H9 (cell line): ENCODE data around the gene PFKP. TPM values are rescaled to one million over a fixed set of nuclear protein-coding genes. Genes with fewer than 3 reads are reported as not detected.

Source experiments
- DNase-seq: peaks from one replicate; pipeline ENCODE4 v3.0.0-alpha.2; 2017
- H2AFZ ChIP-seq: one replicate; pipeline ENCODE4 v1.6.1; 2013; ENCODE audit warnings: mild to moderate bottlenecking, low read length, control low read depth, moderate library complexity
- H2AK5ac ChIP-seq: 2 replicates; pipeline ENCODE4 v1.6.1; 2013; ENCODE audit warnings: low read length, control low read depth, mixed read lengths; ENCODE audit not compliant: insufficient read length
- H2BK120ac ChIP-seq: one replicate; pipeline ENCODE4 v1.6.1; 2013; ENCODE audit warnings: low read depth, mild to moderate bottlenecking, low read length, control low read depth, inconsistent platforms; ENCODE audit not compliant: poor library complexity, severe bottlenecking
- H2BK12ac ChIP-seq: 2 replicates; pipeline ENCODE4 v1.6.1; 2013; ENCODE audit warnings: low read length, control low read depth, mixed read lengths, low read depth; ENCODE audit not compliant: insufficient read length
- H2BK15ac ChIP-seq: 2 replicates; pipeline ENCODE4 v1.6.1; 2013; ENCODE audit warnings: low read depth, low read length, control low read depth
- H2BK20ac ChIP-seq: one replicate; pipeline ENCODE4 v1.6.1; 2013; ENCODE audit warnings: low read depth, mild to moderate bottlenecking, low read length, control low read depth, inconsistent platforms; ENCODE audit not compliant: poor library complexity, severe bottlenecking
- H2BK5ac ChIP-seq: 2 replicates; pipeline ENCODE4 v1.6.1; 2013; ENCODE audit warnings: low read length, control low read depth, mixed read lengths; ENCODE audit not compliant: insufficient read length
- H3K14ac ChIP-seq: 2 replicates; pipeline ENCODE4 v1.6.1; 2013; ENCODE audit warnings: low read length, control low read depth; ENCODE audit not compliant: insufficient read depth
- H3K18ac ChIP-seq: 2 replicates; pipeline ENCODE4 v1.6.1; 2013; ENCODE audit warnings: low read depth, mild to moderate bottlenecking, mixed read lengths, low read length, control low read depth; ENCODE audit not compliant: insufficient read length
- H3K23ac ChIP-seq: 2 replicates; pipeline ENCODE4 v1.6.1; 2013; ENCODE audit warnings: low read length, control low read depth, mixed read lengths, low read depth; ENCODE audit not compliant: insufficient read length
- H3K23me2 ChIP-seq: 2 replicates; pipeline ENCODE4 v1.6.1; 2013; ENCODE audit warnings: low read depth, mild to moderate bottlenecking, mixed read lengths, low read length, control low read depth; ENCODE audit not compliant: insufficient read length, poor library complexity, severe bottlenecking
- H3K27ac ChIP-seq: 2 replicates; pipeline ENCODE4 v1.5.1; 2013; ENCODE audit warnings: low read length, control low read depth, mixed read lengths, low read depth; ENCODE audit not compliant: insufficient read length
- H3K27me3 ChIP-seq: 2 replicates; pipeline ENCODE4 v1.6.1; 2013; ENCODE audit warnings: low read length, control low read depth, inconsistent platforms; ENCODE audit not compliant: insufficient read depth
- H3K4ac ChIP-seq: 2 replicates; pipeline ENCODE4 v1.6.1; 2013; ENCODE audit warnings: low read depth, mild to moderate bottlenecking, control low read depth, inconsistent platforms, low read length, moderate library complexity
- H3K4me1 ChIP-seq: 2 replicates; pipeline ENCODE4 v1.6.1; 2013; ENCODE audit warnings: low read length, control low read depth, inconsistent platforms; ENCODE audit not compliant: insufficient read depth
- H3K4me2 ChIP-seq: 2 replicates; pipeline ENCODE4 v1.6.1; 2013; ENCODE audit warnings: low read length, control low read depth, mixed read lengths; ENCODE audit not compliant: insufficient read length, insufficient read depth
- H3K56ac ChIP-seq: 2 replicates; pipeline ENCODE4 v1.6.1; 2013; ENCODE audit warnings: low read depth, mild to moderate bottlenecking, mixed read lengths, low read length, control low read depth; ENCODE audit not compliant: insufficient read length
- H3K79me1 ChIP-seq: 2 replicates; pipeline ENCODE4 v1.6.1; 2013; ENCODE audit warnings: low read depth, mild to moderate bottlenecking, moderate library complexity, low read length, control low read depth, inconsistent platforms; ENCODE audit not compliant: insufficient read depth, poor library complexity, severe bottlenecking
- H3K79me2 ChIP-seq: 2 replicates; pipeline ENCODE4 v1.6.1; 2013; ENCODE audit warnings: low read length, control low read depth, inconsistent platforms; ENCODE audit not compliant: insufficient read depth
- H3K9ac ChIP-seq: 2 replicates; pipeline ENCODE4 v1.6.1; 2013; ENCODE audit warnings: low read length, control low read depth, mixed read lengths; ENCODE audit not compliant: insufficient read length; ENCODE audit errors: extremely low read depth
- H3K9me3 ChIP-seq: one replicate; pipeline ENCODE4 v1.6.1; 2013; ENCODE audit warnings: low read depth, low read length, inconsistent platforms; ENCODE audit not compliant: control insufficient read depth
- H3T11ph ChIP-seq: one replicate; pipeline ENCODE4 v1.6.1; 2013; ENCODE audit warnings: mild to moderate bottlenecking, low read length, control low read depth, inconsistent platforms
- H4K20me1 ChIP-seq: one replicate; pipeline ENCODE4 v1.6.1; 2013; ENCODE audit not compliant: control insufficient read depth, insufficient read length, insufficient read depth
- H4K5ac ChIP-seq: 2 replicates; pipeline ENCODE4 v1.6.1; 2013; ENCODE audit warnings: low read depth, mild to moderate bottlenecking, mixed read lengths, low read length, control low read depth; ENCODE audit not compliant: insufficient read length
- H4K8ac ChIP-seq: replicated peaks from 2 replicates; pipeline ENCODE4 v1.6.1; 2013; ENCODE audit warnings: low read length, control low read depth, mixed read lengths, low read depth; ENCODE audit not compliant: insufficient read length
- H4K91ac ChIP-seq: 2 replicates; pipeline ENCODE4 v1.6.1; 2013; ENCODE audit warnings: low read depth, mild to moderate bottlenecking, moderate library complexity, mixed read lengths, low read length, control low read depth; ENCODE audit not compliant: insufficient read length
- H3K27ac Mint-ChIP-seq, 3 experiments: 2 replicates in 2 of 3; 3 replicates in 1 of 3; pipeline ENCODE4 v1.8.0; 2020 to 2021; ENCODE audit warnings: mixed read lengths in 3 of 3, mild to moderate bottlenecking in 1 of 3, moderate library complexity in 1 of 3
- H3K27me3 Mint-ChIP-seq: 2 replicates; pipeline ENCODE4 v1.8.0; 2021; ENCODE audit warnings: low read depth, mild to moderate bottlenecking, moderate library complexity, mixed read lengths
- H3K36me3 Mint-ChIP-seq, 3 experiments: 2 replicates in 2 of 3; 3 replicates in 1 of 3; pipeline ENCODE4 v1.8.0; 2020 to 2021; ENCODE audit warnings: low read depth in 3 of 3, mixed read lengths in 3 of 3; ENCODE audit not compliant: insufficient read depth in 1 of 3
- H3K4me1 Mint-ChIP-seq, 2 experiments: 2 replicates each; pipeline ENCODE4 v1.8.0; 2020; ENCODE audit warnings: mixed read lengths in 2 of 2
- H3K4me3 Mint-ChIP-seq, 2 experiments: 2 replicates in 1 of 2; 3 replicates in 1 of 2; pipeline ENCODE4 v1.8.0; 2020 to 2021; ENCODE audit warnings: mild to moderate bottlenecking in 2 of 2, mixed read lengths in 2 of 2, moderate library complexity in 1 of 2
- H3K9me3 Mint-ChIP-seq, 2 experiments: 2 replicates in 1 of 2; 3 replicates in 1 of 2; pipeline ENCODE4 v1.8.0; 2020; ENCODE audit warnings: mild to moderate bottlenecking in 2 of 2, mixed read lengths in 2 of 2, moderate library complexity in 1 of 2
- CTCF ChIP-seq: fragments of 200-600 bp; sonication (generic); conservative IDR thresholded peaks from 3 replicates; pipeline ENCODE4 v1.8.0; 2021; ENCODE audit warnings: antibody characterized with exemption, mild to moderate bottlenecking
- WGBS: extraction: QIAGEN DNeasy Blood & Tissue Kit; methylation state at CpG from one replicate; pipeline ENCODE4 v1.1.7; 2013; ENCODE audit warnings: missing lambda C conversion rate, low lambda C conversion rate, mixed read lengths; ENCODE audit not compliant: insufficient read length; ENCODE audit errors: extremely low coverage; 5-methylcytosine and 5-hydroxymethylcytosine counted together
- total RNA-seq: library from RNA; stranded (reverse); gene quantifications from 2 replicates; pipeline ENCODE4 v1.2.1, GENCODE V29; 2021

The PFKP gene
- total RNA-seq, 1 experiment from 2014 or later = 145 TPM

GRCh38 chr10:3140280-3140679 is 72.9 kb downstream of the PFKP start:
- no peak overlapping the region for H2BK20ac ChIP-seq
- H2BK15ac ChIP-seq = no peak overlapping the region
- no peak for TF ChIP-seq CTCF
- no peaks in the 10 kb centered on the region for H3K9me3 ChIP-seq
- H2AFZ ChIP-seq = no peak overlapping the region
- H3K27me3 ChIP-seq = no peaks in the 10 kb centered on the region
- H4K5ac ChIP-seq = no peak overlapping the region
- no peak overlapping the region for H3K9ac ChIP-seq
- H3K4ac ChIP-seq = no peak overlapping the region
- no peak overlapping the region for H4K91ac ChIP-seq
- DNase-seq = no peak
- H3K9me3 Mint-ChIP-seq = no peaks in the 10 kb centered on the region
- H2BK120ac ChIP-seq = no peak overlapping the region
- H3K18ac ChIP-seq = no peak overlapping the region
- no peaks in the 10 kb centered on the region for H3K23me2 ChIP-seq
- no peak overlapping the region for H3T11ph ChIP-seq
- no peak overlapping the region for H2BK12ac ChIP-seq
- no peak overlapping the region for H3K23ac ChIP-seq
- H3K27me3 Mint-ChIP-seq = no peaks in the 10 kb centered on the region
- no peaks in the 10 kb centered on the region for H3K4me1 Mint-ChIP-seq
- H3K36me3 Mint-ChIP-seq = peaks cover 17 to 90% (median 86%) of the 10 kb centered on the region in 3 experiments; a peak in 6 of 7 replicates
- H2AK5ac ChIP-seq = no peak overlapping the region
- no peak overlapping the region for H3K14ac ChIP-seq
- H3K27ac ChIP-seq = no peak overlapping the region
- no peak overlapping the region for H4K8ac ChIP-seq
- H3K79me2 ChIP-seq = no peaks in the 10 kb centered on the region
- no peak overlapping the region; a peak in 1 of 7 replicates for H3K27ac Mint-ChIP-seq
- H4K20me1 ChIP-seq = no peaks in the 10 kb centered on the region
- H3K4me2 ChIP-seq = no peak overlapping the region
- WGBS = no CpG with 5 or more reads among the region's 9 CpGs
- H3K79me1 ChIP-seq = no peaks in the 10 kb centered on the region
- no peak overlapping the region for H2BK5ac ChIP-seq
- H3K4me1 ChIP-seq = no peaks in the 10 kb centered on the region
- H3K4me3 Mint-ChIP-seq = no peak overlapping the region
- H3K56ac ChIP-seq = no peak overlapping the region
